GM13977 (cell line): ENCODE results near the gene TUBA8.

Source experiments
- DNase-seq: peaks from one replicate; pipeline ENCODE4 v3.0.0; 2012; ENCODE audit warnings: low spot score
- in situ Hi-C: fragments of 300-500 bp; cut with MboI; formaldehyde crosslinking; loops from one replicate; pipeline ENCODE4 v1.12.0; 2022; ENCODE audit warnings: low sequenced_read_pairs, low pct_unique_long_range_greater_than_20kb, mixed read lengths, inconsistent platforms; ENCODE audit not compliant: unreplicated experiment
- TF ChIP-seq, protein P1 (sequence below): IDR thresholded peaks from 2 replicates; pipeline ENCODE4 v1.5.1; 2012; ENCODE audit warnings: mild to moderate bottlenecking, control low read depth; ENCODE audit not compliant: insufficient read depth; ENCODE audit errors: extremely low read depth, missing control alignments

Gene TUBA8

DNA sequence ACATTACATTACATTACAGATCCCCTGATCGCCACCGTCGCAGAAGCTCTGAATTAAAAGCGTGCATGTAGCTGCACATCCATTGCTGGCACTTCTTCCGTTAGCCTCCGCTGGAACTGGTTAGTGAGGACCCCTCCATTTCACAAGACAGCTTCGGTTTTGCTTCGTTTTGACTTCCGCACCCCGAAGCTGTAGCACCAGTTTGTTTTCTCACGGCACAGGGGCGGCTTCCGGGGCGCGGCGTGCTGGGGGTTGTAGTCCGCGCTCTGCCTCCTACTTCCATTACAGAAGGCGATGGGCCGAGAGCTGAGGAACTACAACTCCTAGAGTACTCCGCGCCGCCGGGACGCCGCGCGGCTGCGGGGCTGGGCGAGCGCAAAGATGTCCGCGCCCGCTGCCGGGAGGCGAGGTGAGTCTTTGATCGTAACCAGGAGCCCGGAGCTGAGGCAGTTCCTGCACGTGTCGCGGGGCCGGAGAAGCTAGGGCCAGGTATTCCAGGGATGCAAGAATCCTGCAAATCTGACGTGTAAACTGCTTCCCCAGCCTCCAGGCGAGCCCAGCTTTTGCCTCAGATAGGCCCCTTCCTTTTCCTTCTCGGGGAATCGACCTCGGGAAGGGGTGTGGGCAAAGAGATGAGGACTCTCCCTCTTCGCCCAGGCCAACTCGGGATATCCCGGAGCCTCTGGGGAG, 32.8 kb upstream of the TUBA8 start, which contains the start of gene PEX26:
Gene PEX26 (plus strand): TSS at position 352 of the 690 bp plus-strand sequence. CDS start 387 bp downstream, outside the sequence.
- TF ChIP-seq, protein P1, sequence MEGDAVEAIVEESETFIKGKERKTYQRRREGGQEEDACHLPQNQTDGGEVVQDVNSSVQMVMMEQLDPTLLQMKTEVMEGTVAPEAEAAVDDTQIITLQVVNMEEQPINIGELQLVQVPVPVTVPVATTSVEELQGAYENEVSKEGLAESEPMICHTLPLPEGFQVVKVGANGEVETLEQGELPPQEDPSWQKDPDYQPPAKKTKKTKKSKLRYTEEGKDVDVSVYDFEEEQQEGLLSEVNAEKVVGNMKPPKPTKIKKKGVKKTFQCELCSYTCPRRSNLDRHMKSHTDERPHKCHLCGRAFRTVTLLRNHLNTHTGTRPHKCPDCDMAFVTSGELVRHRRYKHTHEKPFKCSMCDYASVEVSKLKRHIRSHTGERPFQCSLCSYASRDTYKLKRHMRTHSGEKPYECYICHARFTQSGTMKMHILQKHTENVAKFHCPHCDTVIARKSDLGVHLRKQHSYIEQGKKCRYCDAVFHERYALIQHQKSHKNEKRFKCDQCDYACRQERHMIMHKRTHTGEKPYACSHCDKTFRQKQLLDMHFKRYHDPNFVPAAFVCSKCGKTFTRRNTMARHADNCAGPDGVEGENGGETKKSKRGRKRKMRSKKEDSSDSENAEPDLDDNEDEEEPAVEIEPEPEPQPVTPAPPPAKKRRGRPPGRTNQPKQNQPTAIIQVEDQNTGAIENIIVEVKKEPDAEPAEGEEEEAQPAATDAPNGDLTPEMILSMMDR = no peak
- in situ Hi-C loops = loop anchor here (10.0 kb wide), 1 partner anchor 243 kb away; no protein-coding TSS in a partner anchor
- DNase-seq = peak; percentile 96

DNA sequence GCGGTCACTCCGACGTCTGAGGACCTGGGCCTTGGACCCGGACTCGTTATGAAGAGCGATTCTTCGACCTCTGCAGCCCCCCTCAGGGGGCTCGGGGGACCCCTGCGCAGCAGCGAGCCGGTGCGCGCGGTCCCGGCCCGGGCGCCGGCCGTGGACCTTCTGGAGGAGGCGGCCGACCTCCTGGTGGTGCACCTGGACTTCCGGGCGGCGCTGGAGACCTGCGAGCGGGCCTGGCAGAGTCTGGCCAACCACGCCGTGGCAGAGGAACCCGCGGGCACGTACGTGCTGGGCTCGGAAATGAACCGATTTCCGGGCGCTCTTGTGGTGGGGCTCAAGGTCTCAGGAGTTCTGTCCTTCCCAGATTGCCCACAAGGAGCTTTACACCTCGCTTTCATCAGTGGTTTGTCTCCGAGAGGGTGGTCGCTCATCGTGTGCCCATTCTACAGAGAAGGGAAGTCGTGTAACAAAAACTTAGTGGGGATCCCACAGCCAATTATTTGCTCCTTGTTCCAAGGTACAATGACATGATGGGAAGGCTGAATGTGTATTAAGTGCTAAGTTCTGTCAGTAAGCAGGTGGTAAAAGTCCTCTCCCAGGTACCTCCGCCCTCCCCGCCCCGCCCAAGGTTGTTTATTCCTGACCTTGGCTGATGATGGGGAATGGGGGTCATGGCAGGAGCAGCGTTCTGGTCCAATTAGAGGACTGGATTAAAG, 32.1 kb upstream of the TUBA8 start:
- TF ChIP-seq, protein P1 = peak; percentile 22
- DNase-seq = peak; percentile 52
- in situ Hi-C loops = loop anchor here (10.0 kb wide), 1 partner anchor 244 kb away; no protein-coding TSS in a partner anchor

DNA sequence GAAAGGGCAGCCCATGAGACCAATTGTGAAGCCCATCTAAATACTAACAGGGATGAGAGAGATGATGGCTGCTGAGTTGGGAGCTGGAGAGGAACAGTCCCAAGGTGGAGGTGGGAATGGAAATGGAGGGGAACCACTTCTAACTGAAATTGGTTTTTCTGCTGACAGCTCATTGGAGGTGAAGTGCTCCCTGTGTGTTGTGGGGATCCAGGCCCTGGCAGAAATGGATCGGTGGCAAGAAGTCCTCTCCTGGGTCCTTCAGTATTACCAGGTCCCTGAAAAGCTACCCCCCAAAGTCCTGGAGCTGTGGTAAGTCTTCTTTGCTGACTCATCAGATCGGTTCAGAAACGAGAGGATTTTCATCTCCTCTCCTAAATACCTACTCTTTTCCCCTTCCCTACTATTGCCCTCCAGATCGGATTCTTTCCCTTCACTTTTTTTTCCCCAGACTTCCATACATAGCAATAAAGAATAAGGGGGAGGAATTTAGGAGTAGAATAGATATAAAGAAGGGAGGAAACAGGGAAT, 30.8 kb upstream of the TUBA8 start:
- DNase-seq = no peak
- in situ Hi-C loops = loop anchor here (10.0 kb wide), 1 partner anchor 245 kb away; no protein-coding TSS in a partner anchor
- TF ChIP-seq, protein P1 = no peak

DNA sequence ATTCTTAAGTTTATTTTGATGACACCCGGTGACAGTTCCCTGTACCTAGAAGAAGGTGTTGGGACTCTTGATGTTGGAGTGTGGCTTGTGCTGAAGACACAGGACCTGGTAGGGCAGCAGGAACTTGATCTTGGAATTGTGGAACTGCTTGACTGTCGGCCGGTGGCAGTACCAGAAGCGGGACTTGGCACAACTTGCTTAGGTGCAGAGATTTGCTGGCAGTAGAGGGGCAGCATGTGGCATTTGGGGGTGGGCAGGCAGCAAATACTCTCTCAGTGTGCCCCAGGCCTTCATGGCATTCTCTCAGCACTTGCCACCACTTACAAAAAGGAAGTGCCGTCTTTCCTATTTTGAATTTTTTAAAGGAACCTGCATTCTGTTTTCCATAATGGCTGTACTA, 29.2 kb upstream of the TUBA8 start:
- TF ChIP-seq, protein P1 = no peak
- DNase-seq = no peak
- in situ Hi-C loops = no loop called here

DNA sequence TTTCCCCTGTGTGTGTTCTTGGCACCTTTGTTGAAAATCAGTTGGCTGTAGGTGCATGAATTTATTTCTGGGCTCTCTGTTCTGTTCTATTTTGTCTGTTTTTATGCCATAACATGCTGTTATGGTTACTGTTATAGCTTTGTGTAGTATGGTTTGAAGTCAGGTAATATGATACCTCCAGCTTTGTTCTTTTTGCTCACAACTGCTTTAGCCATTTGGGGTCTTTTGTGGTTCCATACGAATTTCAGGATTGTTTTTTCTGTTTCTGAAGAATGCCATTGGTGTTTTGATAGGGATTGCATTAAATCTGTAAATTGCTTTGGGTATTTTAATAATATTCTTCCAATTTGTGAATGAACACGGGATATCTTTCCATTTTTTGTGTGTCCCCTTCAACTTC, 28.1 kb upstream of the TUBA8 start:
- TF ChIP-seq, protein P1 = no peak
- in situ Hi-C loops = no loop called here

DNA sequence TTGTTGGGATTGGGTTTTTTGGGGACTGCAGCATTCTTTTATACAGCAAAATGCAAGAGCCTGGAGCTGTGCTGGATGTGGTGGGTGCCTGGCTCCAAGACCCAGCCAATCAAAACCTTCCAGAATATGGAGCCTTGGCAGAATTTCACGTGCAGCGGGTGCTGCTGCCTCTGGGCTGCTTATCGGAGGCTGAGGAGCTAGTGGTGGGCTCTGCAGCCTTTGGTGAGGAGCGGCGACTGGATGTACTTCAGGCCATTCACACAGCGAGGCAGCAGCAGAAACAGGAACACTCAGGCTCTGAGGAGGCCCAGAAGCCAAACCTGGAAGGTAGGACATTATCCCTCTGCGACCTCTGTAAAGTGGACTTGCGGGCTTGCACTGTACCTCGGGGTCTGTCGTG, 27.2 kb upstream of the TUBA8 start:
- DNase-seq = no peak
- in situ Hi-C loops = no loop called here
- TF ChIP-seq, protein P1 = no peak

More for the DNA sequence above, 28.1 kb upstream of the TUBA8 start:
- no peak for DNase-seq
